ENCODE data around the gene SLC45A2. TPM values are rescaled to one million over a fixed set of nuclear protein-coding genes. Genes with fewer than 3 reads are reported as not detected.

SLC45A2 gene
- total RNA-seq, 2 experiments from 2014 or later: not detected

- Mint-ChIP-seq H3K27me3 (no peaks in the 10 kb centered on the region), H3K9me3 (no peaks in the 10 kb centered on the region), H3K4me3 (no peak overlapping the region), H3K36me3 (ENCODE audit: low read depth) (peaks cover 16% of the 10 kb centered on the region), H3K4me1 (ENCODE audit: low read depth) (no peaks in the 10 kb centered on the region), H3K27ac (no peak overlapping the region)
- no peak for ATAC-seq
- ChIA-PET POLR2A (no interaction called here), CTCF (interaction anchor here (0.9 kb wide), 1 partner anchor 14 kb away, joined by 3 read pairs; no protein-coding TSS in a partner anchor)
- DNase-seq: no peak
- no peak for TF ChIP-seq CTCF (IDR thresholded peaks at IDR 0.05)
- intact Hi-C loops (cut with micrococcal nuclease): no loop called here
These were observed 315 bp downstream of the SLC45A2 start for GRCh38 chr5:33984178-33984577.

GRCh38 chr5:33981408-33982162 lies 2.9 kb downstream of the SLC45A2 start:
- no peak overlapping the region for H3K27ac Mint-ChIP-seq
- no peaks in the 10 kb centered on the region for H3K36me3 Mint-ChIP-seq (ENCODE audit: low read depth)
- H3K27me3 Mint-ChIP-seq: no peaks in the 10 kb centered on the region
- intact Hi-C loops (cut with micrococcal nuclease): no loop called here
- H3K4me3 Mint-ChIP-seq: no peak overlapping the region
- no peaks in the 10 kb centered on the region for H3K4me1 Mint-ChIP-seq (ENCODE audit: low read depth)
- ATAC-seq: no peak
- ChIA-PET CTCF (interaction anchor here (2.0 to 2.1 kb wide), 2 partner anchors 11 to 16 kb away, joined by 5 to 8 read pairs; no protein-coding TSS in a partner anchor), POLR2A (no interaction called here)
- DNase-seq: no peak
- H3K9me3 Mint-ChIP-seq: no peaks in the 10 kb centered on the region
- TF ChIP-seq CTCF (IDR thresholded peaks at IDR 0.05): no peak

- DNase-seq: no peak
- ChIA-PET CTCF (interaction anchor here (0.7 to 2.9 kb wide), 3 partner anchors 10 to 432 kb away, joined by 4 to 11 read pairs (median 4); no protein-coding TSS in a partner anchor), POLR2A (interaction anchor here (0.6 to 0.7 kb wide), 2 partner anchors 19 to 1274 kb away, joined by 4 read pairs; no protein-coding TSS in a partner anchor)
- peaks cover 1% of the 10 kb centered on the region for H3K27me3 Mint-ChIP-seq
- TF ChIP-seq CTCF (IDR thresholded peaks at IDR 0.05): no peak
- no peak for ATAC-seq
- intact Hi-C loops (cut with micrococcal nuclease): no loop called here
- H3K27ac Mint-ChIP-seq: no peak overlapping the region
- no peaks in the 10 kb centered on the region for H3K9me3 Mint-ChIP-seq
- no peaks in the 10 kb centered on the region for H3K36me3 Mint-ChIP-seq (ENCODE audit: low read depth)
- no peaks in the 10 kb centered on the region for H3K4me1 Mint-ChIP-seq (ENCODE audit: low read depth)
- no peak overlapping the region for H3K4me3 Mint-ChIP-seq
These were observed 4.5 kb downstream of the SLC45A2 start for GRCh38 chr5:33980030-33980429.

DNA sequence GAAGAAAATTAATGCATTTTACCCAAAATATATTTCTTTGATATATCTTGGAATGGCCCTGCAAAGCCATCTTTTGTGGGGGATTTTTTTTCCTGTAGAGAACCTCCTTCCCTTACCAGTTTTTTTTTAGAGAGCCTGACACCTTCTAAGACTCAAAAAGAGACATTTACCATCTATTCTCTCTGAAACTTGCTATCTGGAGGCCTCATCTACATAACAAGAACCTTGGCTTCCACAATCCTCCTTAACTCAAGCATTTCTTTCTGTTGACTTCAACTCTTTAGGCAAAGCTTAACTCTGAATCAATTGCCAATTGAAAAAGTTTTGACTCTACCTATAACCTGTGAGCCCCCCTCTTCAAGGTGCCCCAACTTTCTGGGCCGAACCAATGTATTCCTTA lies 6.2 kb downstream of the SLC45A2 start:
- Mint-ChIP-seq H3K9me3 (no peaks in the 10 kb centered on the region), H3K4me3 (no peak overlapping the region), H3K27ac (no peak overlapping the region), H3K36me3 (ENCODE audit: low read depth) (no peaks in the 10 kb centered on the region), H3K27me3 (peaks cover 1% of the 10 kb centered on the region), H3K4me1 (ENCODE audit: low read depth) (peaks cover 3% of the 10 kb centered on the region)
- intact Hi-C loops (cut with micrococcal nuclease): no loop called here
- ChIA-PET POLR2A (no interaction called here), CTCF (interaction anchor here (1.3 to 2.9 kb wide), 3 partner anchors 9 to 18 kb away, joined by 5 to 13 read pairs (median 11); no protein-coding TSS in a partner anchor)
- TF ChIP-seq CTCF (IDR thresholded peaks at IDR 0.05): no peak
- ATAC-seq (no peak), DNase-seq (no peak)

DNA sequence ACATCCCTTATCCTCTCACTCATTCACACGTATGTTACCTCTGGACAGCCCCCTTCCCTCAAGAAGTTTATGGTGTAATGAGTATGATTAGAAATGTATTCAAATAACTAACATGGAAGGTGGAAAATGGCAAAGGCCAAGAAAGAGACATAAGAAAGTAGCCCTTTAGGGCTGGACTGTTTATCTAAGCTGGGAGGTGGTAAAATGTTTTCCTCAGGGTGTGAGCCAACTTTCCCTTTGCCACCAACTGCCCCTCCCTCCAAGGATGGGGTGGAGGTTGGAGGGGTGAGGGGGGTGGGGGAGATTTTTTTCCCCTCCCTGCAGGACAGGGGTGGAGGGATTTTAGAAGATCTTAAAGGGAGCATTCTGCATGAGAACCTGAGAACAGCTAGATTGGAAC lies 8.2 kb downstream of the SLC45A2 start:
- ChIA-PET CTCF (no interaction called here), POLR2A (no interaction called here)
- intact Hi-C loops (cut with micrococcal nuclease): no loop called here
- Mint-ChIP-seq H3K27me3 (peaks cover 1% of the 10 kb centered on the region), H3K36me3 (ENCODE audit: low read depth) (no peaks in the 10 kb centered on the region), H3K4me1 (ENCODE audit: low read depth) (peaks cover 10% of the 10 kb centered on the region), H3K9me3 (no peaks in the 10 kb centered on the region), H3K4me3 (no peak overlapping the region), H3K27ac (no peak overlapping the region)
- no peak for TF ChIP-seq CTCF (IDR thresholded peaks at IDR 0.05)
- DNase-seq (no peak), ATAC-seq (no peak)
